ENCODE data around the gene OR5J2. TPM values are rescaled to one million over a fixed set of nuclear protein-coding genes. Genes with fewer than 3 reads are reported as not detected.
"Not testable (repeated sequence)": the region's sequence is repeated elsewhere in the genome, so short reads cannot be mapped to it uniquely, and the experiment has no call there.

The OR5J2 gene
- total RNA-seq, 4 donors from 2014 or later = not detected

DNA sequence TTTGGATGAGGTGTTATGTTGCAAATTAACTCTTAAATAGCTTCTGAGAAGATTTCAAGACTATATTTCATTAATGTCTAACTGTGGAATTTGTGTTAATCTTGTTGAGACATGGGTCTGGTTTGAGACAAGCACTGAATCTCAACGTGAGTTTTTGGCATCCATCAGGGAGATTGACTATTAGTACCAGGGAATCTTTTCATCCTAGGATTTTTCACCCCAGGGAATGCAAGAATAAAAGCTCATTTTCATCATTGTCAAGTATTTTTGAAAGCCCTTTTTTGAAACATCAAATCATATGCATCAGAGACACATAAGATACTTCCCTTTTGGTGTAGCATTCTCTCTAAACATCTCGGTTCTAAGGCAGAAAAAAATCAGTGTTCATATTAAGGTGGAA, 38.1 kb downstream of the OR5J2 start:
- in situ Hi-C loops (cut with MboI; ENCODE audit: low pct_ligation_motif_present in 1 of 4, low pct_unique_long_range_greater_than_20kb in 1 of 4, low sequenced_read_pairs in 3 of 4) (no loop called here), intact Hi-C loops (cut with DNase I; ENCODE audit: low total_unique reads) (loop anchor here (5.0 kb wide), 1 partner anchor 797 kb away; no protein-coding TSS in a partner anchor)
- WGBS, 2 donors (ENCODE audit: low coverage in 1 of 2) = 71 to 78% methylated on average over 2 of the region's 2 CpGs

DNA sequence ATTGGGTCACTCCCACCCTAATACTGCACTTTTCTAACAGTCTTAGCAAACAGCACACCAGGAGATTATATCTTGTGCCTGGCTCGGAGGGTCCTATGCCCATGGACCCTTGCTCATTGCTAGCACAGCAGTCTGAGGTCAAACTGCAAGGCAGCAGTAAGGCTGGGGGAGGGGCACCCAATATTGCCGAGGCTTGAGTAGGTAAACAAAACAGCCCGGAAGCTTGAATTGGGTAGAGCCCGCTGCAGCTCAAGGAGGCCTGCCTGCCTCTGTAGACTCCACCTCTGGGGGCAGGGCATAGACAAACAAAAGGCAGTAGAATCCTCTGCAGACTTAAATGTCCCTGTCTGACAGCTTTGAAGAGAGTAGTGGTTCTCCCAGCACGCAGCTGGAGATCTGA, 43.3 kb downstream of the OR5J2 start:
- H3K4me1 ChIP-seq; H3K36me3 ChIP-seq; H3K27me3 ChIP-seq; H3K27ac ChIP-seq; H3K4me3 ChIP-seq; H3K9me3 ChIP-seq; intact Hi-C loops (cut with DNase I; ENCODE audit: low total_unique reads); DNase-seq; in situ Hi-C loops (cut with MboI; ENCODE audit: low pct_ligation_motif_present in 1 of 4, low pct_unique_long_range_greater_than_20kb in 1 of 4, low sequenced_read_pairs in 3 of 4): not testable (repeated sequence)
- 69% methylated on average over 5 of the region's 5 CpGs; no CpG with 5 or more reads in 1 of the 2 donors for WGBS, 2 donors (ENCODE audit: low coverage in 1 of 2)

More for the DNA sequence above, 38.1 kb downstream of the OR5J2 start:
- no peaks in the 10 kb centered on the region for H3K9me3 ChIP-seq
- DNase-seq = no peak
- H3K27me3 ChIP-seq = no peaks in the 10 kb centered on the region
- no peak overlapping the region for H3K4me3 ChIP-seq
- no peak overlapping the region for H3K27ac ChIP-seq
- no peaks in the 10 kb centered on the region for H3K4me1 ChIP-seq
- H3K36me3 ChIP-seq = no peaks in the 10 kb centered on the region
- TF ChIP-seq, protein P1, sequence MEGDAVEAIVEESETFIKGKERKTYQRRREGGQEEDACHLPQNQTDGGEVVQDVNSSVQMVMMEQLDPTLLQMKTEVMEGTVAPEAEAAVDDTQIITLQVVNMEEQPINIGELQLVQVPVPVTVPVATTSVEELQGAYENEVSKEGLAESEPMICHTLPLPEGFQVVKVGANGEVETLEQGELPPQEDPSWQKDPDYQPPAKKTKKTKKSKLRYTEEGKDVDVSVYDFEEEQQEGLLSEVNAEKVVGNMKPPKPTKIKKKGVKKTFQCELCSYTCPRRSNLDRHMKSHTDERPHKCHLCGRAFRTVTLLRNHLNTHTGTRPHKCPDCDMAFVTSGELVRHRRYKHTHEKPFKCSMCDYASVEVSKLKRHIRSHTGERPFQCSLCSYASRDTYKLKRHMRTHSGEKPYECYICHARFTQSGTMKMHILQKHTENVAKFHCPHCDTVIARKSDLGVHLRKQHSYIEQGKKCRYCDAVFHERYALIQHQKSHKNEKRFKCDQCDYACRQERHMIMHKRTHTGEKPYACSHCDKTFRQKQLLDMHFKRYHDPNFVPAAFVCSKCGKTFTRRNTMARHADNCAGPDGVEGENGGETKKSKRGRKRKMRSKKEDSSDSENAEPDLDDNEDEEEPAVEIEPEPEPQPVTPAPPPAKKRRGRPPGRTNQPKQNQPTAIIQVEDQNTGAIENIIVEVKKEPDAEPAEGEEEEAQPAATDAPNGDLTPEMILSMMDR (IDR thresholded peaks at IDR 0.05) = no peak
- no peak for TF ChIP-seq POLR2A (IDR thresholded peaks at IDR 0.05)
- TF ChIP-seq EP300 (IDR thresholded peaks at IDR 0.05; ENCODE audit: low read depth) = no peak
- TF ChIP-seq POLR2AphosphoS5 (IDR thresholded peaks at IDR 0.05) = no peak

Other genes starting within 250 kb of the OR5J2 start
- not detected for gene OR5I1, start 240.2 kb upstream of the OR5J2 start, total RNA-seq
- gene OR10AG1, start 206.7 kb upstream of the OR5J2 start, total RNA-seq = not detected
- not detected for gene OR5F1, start 182.0 kb upstream of the OR5J2 start, total RNA-seq
- gene OR5AS1, start 149.0 kb upstream of the OR5J2 start, total RNA-seq = not detected
- not detected for gene OR8I2, start 83.3 kb upstream of the OR5J2 start, total RNA-seq
- gene OR8H2, start 72.9 kb upstream of the OR5J2 start, total RNA-seq = not detected
- gene OR8H3, start 54.2 kb upstream of the OR5J2 start, total RNA-seq = not detected
- gene OR8J3, start 36.4 kb upstream of the OR5J2 start, total RNA-seq = not detected
- not detected for gene OR8K5, start 16.3 kb upstream of the OR5J2 start, total RNA-seq
- gene OR5T2, start 57.6 kb downstream of the OR5J2 start, total RNA-seq = not detected
- gene OR5T3, start 75.6 kb downstream of the OR5J2 start, total RNA-seq = not detected
- gene OR5T1, start 97.5 kb downstream of the OR5J2 start, total RNA-seq = not detected
- not detected for gene OR8H1, start 115.6 kb downstream of the OR5J2 start, total RNA-seq
- not detected for gene OR8K3, start 138.5 kb downstream of the OR5J2 start, total RNA-seq
- not detected for gene OR8K1, start 169.4 kb downstream of the OR5J2 start, total RNA-seq
- not detected for gene OR8J1, start 177.7 kb downstream of the OR5J2 start, total RNA-seq
- not detected for gene OR8U1, start 199.0 kb downstream of the OR5J2 start, total RNA-seq
- gene OR5AL1, start 236.1 kb downstream of the OR5J2 start, total RNA-seq = not detected